D341Med (cell line): Measurements from ENCODE around the gene ZNF654.
"Not testable (repeated sequence)": the region's sequence is repeated elsewhere in the genome, so short reads cannot be mapped to it uniquely, and the experiment has no call there.

Source experiments
- DNase-seq: peaks from one replicate; pipeline ENCODE4 v3.0.0; 2012; ENCODE audit warnings: low spot score

The ZNF654 gene

DNA sequence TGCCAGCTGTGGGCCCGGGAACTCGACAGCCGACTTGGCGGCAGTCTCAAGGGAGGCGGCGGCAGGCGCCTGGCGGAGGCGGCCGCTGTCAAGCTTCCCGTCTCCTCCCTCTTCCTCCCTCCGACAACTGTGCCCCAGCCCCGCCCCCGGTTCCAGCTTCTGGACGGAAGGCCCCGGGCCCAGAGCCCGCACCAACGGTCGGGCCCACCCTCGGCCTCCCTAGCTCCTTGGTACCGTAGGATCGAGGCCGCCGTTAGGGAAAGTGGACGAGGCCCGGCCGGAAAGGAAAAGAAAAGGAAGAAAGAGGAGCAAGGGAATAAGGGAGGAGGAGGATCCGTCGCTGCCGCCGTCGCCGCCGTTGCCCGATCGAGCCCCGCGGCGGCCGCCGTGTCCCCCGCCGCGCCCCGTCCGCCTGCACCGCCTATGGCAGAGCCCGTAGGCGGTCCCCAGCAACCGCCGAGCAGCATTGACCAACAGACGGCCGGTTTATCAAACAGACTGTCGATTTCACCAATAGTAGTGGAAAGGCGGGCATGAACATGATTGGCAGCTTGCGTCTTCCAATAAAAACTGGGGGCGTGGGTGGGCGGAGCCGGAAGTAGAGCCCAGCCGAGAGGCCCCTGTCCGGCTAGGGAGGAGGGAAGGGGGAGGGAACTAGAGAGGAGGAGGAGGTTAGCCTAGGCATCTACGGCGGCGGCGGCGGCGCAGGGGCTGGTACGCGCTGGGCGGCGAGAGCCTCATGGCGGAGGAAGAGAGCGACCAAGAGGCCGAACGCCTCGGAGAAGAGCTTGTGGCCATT is at the start of gene ZNF654, which contains the start of gene CGGBP1:
Gene ZNF654 (plus strand): TSS at position 675 of the 799 bp plus-strand sequence. CDS start 65 bp downstream, at position 740.
Gene CGGBP1 (minus strand): TSS at position 425 of the 799 bp plus-strand sequence. CDS start 3,029 bp downstream, outside the sequence.
- DNase-seq = peak; percentile 93

- no peak for DNase-seq
Observed at GRCh38 chr3:88010810-88011209, 48.2 kb upstream of the ZNF654 start.

- DNase-seq = no peak
Observed at GRCh38 chr3:88013592-88013991, 45.5 kb upstream of the ZNF654 start.

DNA sequence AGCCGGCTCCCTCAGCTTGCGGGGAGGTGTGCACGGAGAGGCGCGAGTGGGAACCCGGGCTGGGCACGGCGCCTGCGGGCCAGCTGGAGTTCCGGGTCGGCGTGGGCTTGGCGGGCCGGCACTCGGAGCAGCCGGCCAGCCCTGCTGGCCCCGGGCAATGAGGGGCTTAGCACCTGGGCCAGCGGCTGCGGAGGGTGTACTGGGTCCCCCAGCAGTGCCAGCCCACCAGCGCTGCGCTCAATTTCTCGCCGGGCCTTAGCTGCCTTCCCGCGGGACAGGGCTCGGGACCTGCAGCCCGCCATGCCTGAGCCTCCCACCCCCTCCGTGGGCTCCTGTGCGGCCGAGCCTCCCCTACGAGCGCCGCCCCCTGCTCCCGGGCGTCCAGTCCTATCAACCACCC is 43.4 kb upstream of the ZNF654 start:
- not testable (repeated sequence) for DNase-seq

DNA sequence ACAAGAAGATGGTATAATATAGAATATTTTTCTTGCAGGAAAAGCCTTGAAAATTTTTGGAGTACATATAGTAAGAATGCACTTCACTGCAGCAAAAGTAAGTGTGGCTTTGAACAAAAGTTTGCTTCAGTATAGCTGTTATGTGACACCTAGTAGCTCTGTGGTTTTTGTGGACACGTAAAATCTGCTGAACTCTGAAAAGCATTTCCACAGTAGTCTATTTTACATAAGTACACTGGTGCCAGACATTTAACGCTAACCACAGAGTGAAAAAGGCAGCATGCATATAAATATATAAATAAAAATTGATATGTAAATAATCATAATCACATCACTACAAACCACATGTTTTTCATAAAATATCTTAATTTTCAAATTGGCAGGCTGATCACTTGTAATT is 40.0 kb upstream of the ZNF654 start:
- DNase-seq = no peak

GRCh38 chr3:88025001-88025552 is 34.0 kb upstream of the ZNF654 start:
- DNase-seq = no peak

GRCh38 chr3:88028876-88029275 is 30.2 kb upstream of the ZNF654 start:
- DNase-seq = no peak

DNA sequence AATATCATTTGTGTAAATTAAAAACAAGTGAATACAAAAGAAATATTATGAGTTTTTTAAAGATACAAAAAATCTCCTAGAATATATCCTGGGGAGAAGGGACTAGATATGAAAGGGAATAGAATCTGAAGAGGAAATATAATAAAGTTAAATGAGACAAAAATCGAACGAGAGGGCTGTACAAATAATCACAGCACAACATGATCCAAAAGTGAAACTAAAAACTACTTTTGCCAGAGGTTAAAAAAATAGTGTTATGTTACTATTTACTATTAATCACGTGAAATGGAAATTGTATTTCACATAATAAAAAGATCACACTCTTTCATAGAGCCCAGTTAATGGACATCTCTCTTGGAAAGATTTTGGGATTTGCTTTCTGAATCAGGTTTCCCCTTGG is 28.8 kb upstream of the ZNF654 start:
- no peak for DNase-seq

GRCh38 chr3:88031642-88032077 is 27.4 kb upstream of the ZNF654 start:
- no peak for DNase-seq

GRCh38 chr3:88032245-88032644 is 26.8 kb upstream of the ZNF654 start:
- DNase-seq = no peak

- no peak for DNase-seq
Observed at GRCh38 chr3:88033079-88033478, 26.0 kb upstream of the ZNF654 start.

DNA sequence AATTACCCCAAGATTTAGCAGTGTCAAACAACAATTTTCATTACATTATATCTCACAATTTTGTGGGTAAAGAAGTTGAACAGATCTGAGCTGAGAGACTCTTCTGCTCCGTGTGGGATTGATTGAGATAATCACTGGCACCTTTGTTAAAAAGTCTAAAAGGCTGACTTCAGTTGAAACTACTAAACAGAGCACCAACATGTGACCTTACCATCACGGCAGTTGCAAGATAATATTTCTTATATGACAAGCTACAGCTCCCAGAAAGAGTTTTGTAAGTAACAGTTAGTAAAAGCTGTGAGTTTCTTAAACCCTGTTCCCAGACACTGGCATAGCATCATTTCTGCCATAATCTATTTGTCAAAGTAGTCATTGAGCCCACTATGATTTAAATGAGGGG is 25.2 kb upstream of the ZNF654 start:
- DNase-seq = no peak

- DNase-seq = no peak
Observed at GRCh38 chr3:88034491-88035275, 24.4 kb upstream of the ZNF654 start.

GRCh38 chr3:88036221-88036620 is 22.8 kb upstream of the ZNF654 start:
- DNase-seq = no peak

- DNase-seq = no peak
Observed at GRCh38 chr3:88038566-88038965, 20.5 kb upstream of the ZNF654 start.

- DNase-seq = no peak
Observed at GRCh38 chr3:88040529-88040928, 18.5 kb upstream of the ZNF654 start.

- no peak for DNase-seq
Observed at GRCh38 chr3:88041005-88041404, 18.1 kb upstream of the ZNF654 start.

GRCh38 chr3:88044411-88044810 is 14.6 kb upstream of the ZNF654 start:
- no peak for DNase-seq

GRCh38 chr3:88046766-88047165 is 12.3 kb upstream of the ZNF654 start:
- no peak for DNase-seq

- DNase-seq = no peak
Observed at GRCh38 chr3:88057630-88058305, 1.3 kb upstream of the ZNF654 start.

- no peak for DNase-seq
Observed at GRCh38 chr3:88058306-88058580, 812 bp upstream of the ZNF654 start.

DNA sequence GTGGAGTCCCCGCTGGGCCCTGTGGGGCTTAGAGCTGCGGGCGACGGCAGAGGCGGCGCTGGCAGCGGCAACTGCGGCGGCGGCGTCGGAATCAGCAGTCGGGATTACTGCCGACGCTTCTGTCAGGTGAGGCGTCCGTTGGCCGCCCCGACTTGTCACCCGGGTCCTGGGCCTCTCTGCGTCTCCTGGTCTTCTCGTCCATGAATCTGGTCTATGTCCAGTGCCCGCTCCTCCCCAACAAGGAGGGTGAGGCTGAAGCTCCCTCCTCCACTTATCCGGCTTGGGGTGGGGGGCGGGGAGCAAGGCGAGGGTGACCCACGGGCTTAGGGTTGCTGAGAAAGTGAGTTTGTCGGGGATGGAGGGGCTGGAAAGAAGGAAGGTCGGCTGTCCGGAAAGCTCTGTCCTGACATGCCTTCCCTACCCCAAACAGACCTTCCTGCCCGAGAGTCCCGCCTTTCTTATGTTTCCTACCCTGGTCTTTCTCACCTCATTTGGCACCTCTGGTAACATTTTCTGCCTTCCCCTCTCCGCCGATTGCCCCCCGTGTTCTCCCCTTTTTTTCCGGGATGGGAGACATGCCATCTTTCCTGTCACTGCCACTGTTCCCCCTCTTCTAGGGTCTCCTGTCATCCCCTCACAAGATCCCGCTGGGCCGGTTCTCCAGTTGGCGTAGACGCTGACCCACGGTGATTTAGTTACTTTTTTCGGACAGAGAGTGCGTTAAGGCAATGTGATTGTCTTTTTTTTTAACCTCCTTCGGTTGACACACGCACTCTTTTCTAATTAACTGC is 520 bp downstream of the ZNF654 start:
- peak; percentile 73 for DNase-seq
